K562 (cell line): ENCODE data around the gene DNPEP. TPM values are rescaled to one million over a fixed set of nuclear protein-coding genes. Genes with fewer than 3 reads are reported as not detected.

ENCODE experiments used
- ATAC-seq: fragments of 200-7000 bp; cut with Tn5 transposase; 3 replicates; pipeline ENCODE4 v1.9.1; 2020; ENCODE audit warnings: moderate library complexity
- BruUV-seq: library from RNA; stranded (reverse); fragments of 400-500 nt; replicated peaks from 2 replicates; lab custom pipeline; 2021; lab: Mats Ljungman, UMichigan
- CTCF ChIA-PET: fragments of 300-600 bp; formaldehyde crosslinking; extraction: SDS; loops from one replicate; lab custom pipeline; 2021; ENCODE audit warnings: low intra/inter-chr PET ratio; lab: Yijun Ruan, JAX
- POLR2A ChIA-PET: fragments of 300-600, 350-650 bp; sonication (Branson Sonifier 250); formaldehyde crosslinking; extraction: SDS; loops from one replicate; lab custom pipeline; 2021; ENCODE audit warnings: antibody characterized with exemption, inconsistent platforms; lab: Yijun Ruan, JAX
- DNase-seq, 4 experiments: peaks; one replicate each; pipeline versions ENCODE4 v3.0.0 to v3.0.0-alpha.2; 2011 to 2018; ENCODE audit warnings: low spot score in 3 of 4, mixed read lengths in 3 of 4; ENCODE audit errors: extremely low read depth in 1 of 4
- FAIRE-seq: peaks from 2 replicates; lab custom pipeline; 2011; peaks lifted over from hg19 to GRCh38; lab: Jason Lieb, UNC
- H2AFZ ChIP-seq: 2 replicates; pipeline ENCODE4 v1.6.0; 2011; ENCODE audit warnings: low read depth, low read length, control low read depth, inconsistent platforms
- H3K27ac ChIP-seq: fragments of 200-600 bp; 3 replicates; pipeline ENCODE4 v1.8.0; 2011; ENCODE audit warnings: low read depth, mild to moderate bottlenecking, control low read depth, inconsistent platforms, low read length, moderate library complexity, mixed read lengths; ENCODE audit errors: extremely low read depth
- H3K27me3 ChIP-seq, 2 experiments: fragments of 300-600 bp in 1 of 2; 2 replicates in 1 of 2; 3 replicates in 1 of 2; pipeline versions ENCODE4 v1.6.0 to v1.8.0; 2011; ENCODE audit warnings: inconsistent platforms in 2 of 2, low read length in 2 of 2, mild to moderate bottlenecking in 1 of 2, mixed read lengths in 1 of 2, moderate library complexity in 1 of 2; ENCODE audit not compliant: control insufficient read depth in 2 of 2, insufficient read depth in 2 of 2
- H3K36me3 ChIP-seq: fragments of 300-600 bp; 3 replicates; pipeline ENCODE4 v1.8.0; 2011; ENCODE audit warnings: mild to moderate bottlenecking, low read length, inconsistent platforms; ENCODE audit not compliant: control insufficient read depth, insufficient read depth
- H3K4me1 ChIP-seq, 2 experiments: fragments of 200-600 bp in 1 of 2; replicated peaks in 1 of 2; 2 replicates in 1 of 2; 3 replicates in 1 of 2; pipeline versions ENCODE4 v1.5.1 to v1.8.0; 2011; ENCODE audit warnings: inconsistent platforms in 2 of 2, low read length in 2 of 2, mild to moderate bottlenecking in 1 of 2, mixed read lengths in 1 of 2, moderate library complexity in 1 of 2; ENCODE audit not compliant: control insufficient read depth in 2 of 2, insufficient read depth in 2 of 2
- H3K4me2 ChIP-seq: 2 replicates; pipeline ENCODE4 v1.6.1; 2011; ENCODE audit warnings: low read length, control low read depth, inconsistent platforms, mixed read lengths; ENCODE audit not compliant: insufficient read depth
- H3K4me3 ChIP-seq: fragments of 200-600 bp; sonication (generic), shearing (Covaris generic); 2 replicates; pipeline ENCODE4 v1.5.1; 2016; ENCODE audit warnings: control low read depth, inconsistent platforms
- H3K79me2 ChIP-seq: fragments of 200-600 bp; 3 replicates; pipeline ENCODE4 v1.8.0; 2011; ENCODE audit warnings: low read length, inconsistent platforms; ENCODE audit not compliant: control insufficient read depth, insufficient read depth
- H3K9ac ChIP-seq, 2 experiments: 2 replicates each; pipeline versions ENCODE4 v1.6.0 to v1.6.1; 2011; ENCODE audit warnings: low read depth in 2 of 2, low read length in 2 of 2, control low read depth in 1 of 2, inconsistent platforms in 1 of 2, mild to moderate bottlenecking in 1 of 2, mixed read lengths in 1 of 2; ENCODE audit not compliant: insufficient read depth in 1 of 2
- H3K9me1 ChIP-seq: one replicate; pipeline ENCODE4 v1.6.0; 2011; ENCODE audit warnings: inconsistent platforms, mild to moderate bottlenecking, low read length, moderate library complexity; ENCODE audit not compliant: control insufficient read depth, insufficient read depth
- H3K9me3 ChIP-seq: replicated peaks from 2 replicates; pipeline ENCODE4 v1.5.1; 2011; ENCODE audit warnings: low read depth, low read length, inconsistent platforms; ENCODE audit not compliant: control insufficient read depth, insufficient read depth
- H4K20me1 ChIP-seq: replicated peaks from 2 replicates; pipeline ENCODE4 v1.6.1; 2011; ENCODE audit warnings: low read length, inconsistent platforms, mixed read lengths; ENCODE audit not compliant: control insufficient read depth, insufficient read depth
- GTF2E2 ChIP-seq: fragments of 200-800 bp; sonication (Bioruptor generic); IDR thresholded peaks from 2 replicates; pipeline ENCODE4 v1.6.1; 2016; ENCODE audit warnings: missing genetic modification characterization, missing compliant biosample characterization
- ILF3 ChIP-seq: fragments of 450-650 bp; IDR thresholded peaks from 2 replicates; pipeline ENCODE4 v1.6.1; 2018; ENCODE audit warnings: antibody characterized with exemption, mild to moderate bottlenecking, moderate library complexity, borderline replicate concordance
- KLF10 ChIP-seq: fragments of 250-450 bp; sonication (Bioruptor Pico); IDR thresholded peaks from 2 replicates; pipeline ENCODE4 v1.6.1; 2021; ENCODE audit warnings: matching md5 sums
- NFATC3 ChIP-seq: fragments of 450-650 bp; IDR thresholded peaks from 2 replicates; pipeline ENCODE4 v1.6.1; 2017; ENCODE audit warnings: mild to moderate bottlenecking
- NR2C2 ChIP-seq, 2 experiments: fragments of 200-800 bp in 1 of 2; sonication (Bioruptor generic) in 1 of 2; sonication (generic) in 1 of 2; formaldehyde crosslinking in 1 of 2; IDR thresholded peaks; 2 replicates each; pipeline versions ENCODE4 v1.6.1 to v1.8.0; 2016 to 2022; ENCODE audit warnings: mild to moderate bottlenecking in 1 of 2, missing compliant biosample characterization in 1 of 2, missing genetic modification characterization in 1 of 2, missing genetic modification reagents in 1 of 2
- RUNX1 ChIP-seq: sonication (generic); IDR thresholded peaks from 2 replicates; pipeline ENCODE4 v1.6.1; 2016; ENCODE audit warnings: antibody characterized with exemption, low read depth
- SRSF9 ChIP-seq: fragments of 200-400 bp; formaldehyde crosslinking; IDR thresholded peaks from 2 replicates; pipeline ENCODE4 v1.6.1; 2017; ENCODE audit warnings: low read depth, low read length, borderline replicate concordance
- TAF15 ChIP-seq: fragments of 200-400 bp; formaldehyde crosslinking; IDR thresholded peaks from 2 replicates; pipeline ENCODE4 v1.6.1; 2017; ENCODE audit warnings: mild to moderate bottlenecking, low read depth, low read length, moderate library complexity
- TBP ChIP-seq: optimal IDR thresholded peaks from 2 replicates; pipeline ENCODE3; 2011; ENCODE audit warnings: low read depth, low read length, improper control_type of control experiment
- TCF7 ChIP-seq: sonication (generic); IDR thresholded peaks from 2 replicates; pipeline ENCODE4 v1.6.1; 2016; ENCODE audit warnings: antibody characterized with exemption, borderline replicate concordance
- WGBS: fragments of 100-300 bp; shearing (Covaris generic); methylation state at CpG from one replicate; pipeline ENCODE4 v1.1.6; 2016; ENCODE audit warnings: low coverage, mixed read lengths; ENCODE audit not compliant: insufficient coverage; ENCODE audit errors: missing lambda C conversion rate; 5-methylcytosine and 5-hydroxymethylcytosine counted together
- in situ Hi-C: fragments of 300-500 bp; cut with MboI; formaldehyde crosslinking; loops from 4 replicates; pipeline ENCODE4 v1.15.0; 2018; ENCODE audit warnings: inconsistent platforms, mixed read lengths
- intact Hi-C: fragments of 100-400 bp; cut with micrococcal nuclease; formaldehyde crosslinking; loops from 2 replicates; pipeline ENCODE4 v1.14.2; 2022
- polyA plus RNA-seq, 8 experiments: library from polyadenylated mRNA; depleted of rRNA in 4 of 8; stranded (reverse) in 5 of 8; unstranded in 3 of 8; fragments of >200 nt; fragmentation: Nextera tagmentation in 2 of 8; fragmentation: Illumina TruSeq in 1 of 8; extraction: Ambion mirVana in 2 of 8; extraction: Trizol in 1 of 8; gene quantifications; 2 replicates each; pipeline versions ENCODE4 v1.2.1 to v1.2.3, GENCODE V29; 2011 to 2014; ENCODE audit warnings: inconsistent platforms in 1 of 8, missing spikeins in 1 of 8
- total RNA-seq, 7 experiments: library from RNA; depleted of rRNA in 6 of 7; stranded (reverse); fragments of >200 nt in 6 of 7; fragmentation: Illumina TruSeq in 2 of 7; extraction: Trizol in 2 of 7; gene quantifications; 2 replicates each; pipeline versions ENCODE4 v1.2.1 to v1.2.3, GENCODE V29; 2011 to 2021; ENCODE audit warnings: low replicate concordance in 1 of 7
- TF ChIP-seq, protein P1 (sequence below): sonication (generic); formaldehyde crosslinking; IDR thresholded peaks from 2 replicates; pipeline ENCODE4 v1.8.0; 2023; ENCODE audit warnings: mild to moderate bottlenecking, missing genetic modification reagents
- TF ChIP-seq, protein P2 (sequence below), 2 experiments: IDR thresholded peaks in 1 of 2; conservative IDR thresholded peaks in 1 of 2; 2 replicates each; pipeline ENCODE4 v1.6.1; 2016; ENCODE audit warnings: low read depth in 2 of 2, mild to moderate bottlenecking in 1 of 2, missing compliant biosample characterization in 1 of 2, missing genetic modification characterization in 1 of 2, moderate library complexity in 1 of 2

DNPEP gene
- total and polyA plus RNA-seq, 9 of the 15 experiments (the other 6 are each of a cell fraction or from before 2014, with no cell fraction given), result 34.6 to 71.4 (median 45.5) TPM

DNA sequence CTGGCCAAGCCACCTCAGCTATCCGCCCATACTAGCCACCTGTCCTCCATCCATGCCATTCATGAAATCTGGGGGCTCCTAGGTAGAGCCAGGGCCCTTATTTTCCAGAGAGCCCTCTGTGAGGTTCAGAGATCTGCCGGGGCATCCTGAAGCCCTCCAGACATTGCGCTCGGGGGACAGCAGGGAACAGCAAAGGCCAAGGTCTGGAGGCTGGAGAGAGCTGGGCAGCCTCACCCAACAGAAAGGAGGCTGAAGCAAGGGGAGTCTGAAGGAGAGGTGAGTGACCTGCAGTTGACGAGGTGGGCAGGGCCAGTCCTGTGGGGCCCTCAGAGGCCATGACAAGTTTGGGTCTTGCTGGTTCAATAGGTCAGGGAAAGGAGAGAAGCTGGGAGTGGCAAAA is 21.9 kb upstream of the DNPEP start:
- Histone ChIP-seq H3K36me3 (no peaks in the 10 kb centered on the region), H3K27ac (no peak overlapping the region), H3K9ac (peak overlapping the region in 1 of 2 experiments; percentile 28; a peak in 1 of 4 replicates), H4K20me1 (no peaks in the 10 kb centered on the region), H3K4me1 (peaks cover 10 to 17% of the 10 kb centered on the region in 2 experiments; a peak in 4 of 5 replicates), H3K9me1 (no peaks in the 10 kb centered on the region), H3K4me2 (no peak overlapping the region), H3K79me2 (no peaks in the 10 kb centered on the region), H3K27me3 (no peaks in the 10 kb centered on the region), H3K9me3 (peaks cover 4% of the 10 kb centered on the region), H2AFZ (no peak overlapping the region), H3K4me3 (no peak overlapping the region)
- 80% methylated on average over 4 of the region's 5 CpGs for WGBS
- ATAC-seq, result no peak
- DNase-seq, result no peak
- no peak for FAIRE-seq
- BruUV-seq, result no TSS peak
- intact Hi-C loops, result no loop called here
- ChIA-PET POLR2A (no interaction called here), CTCF (no interaction called here)
- in situ Hi-C loops, result loop anchor here (5.0 kb wide), 1 partner anchor 123 kb away; no protein-coding TSS in a partner anchor
- TF ChIP-seq GTF2E2 (no peak), RUNX1 (no peak), NR2C2 (CRISPR knock-in tag; IDR thresholded peaks at IDR 0.05) (no peak), NR2C2 (tag; IDR thresholded peaks at IDR 0.05) (no peak), ILF3 (no peak), NFATC3 (no peak), KLF10 (CRISPR knock-in tag) (no peak), SRSF9 (no peak), TBP (no peak), TAF15 (no peak), TCF7 (no peak)
- TF ChIP-seq, protein P1, sequence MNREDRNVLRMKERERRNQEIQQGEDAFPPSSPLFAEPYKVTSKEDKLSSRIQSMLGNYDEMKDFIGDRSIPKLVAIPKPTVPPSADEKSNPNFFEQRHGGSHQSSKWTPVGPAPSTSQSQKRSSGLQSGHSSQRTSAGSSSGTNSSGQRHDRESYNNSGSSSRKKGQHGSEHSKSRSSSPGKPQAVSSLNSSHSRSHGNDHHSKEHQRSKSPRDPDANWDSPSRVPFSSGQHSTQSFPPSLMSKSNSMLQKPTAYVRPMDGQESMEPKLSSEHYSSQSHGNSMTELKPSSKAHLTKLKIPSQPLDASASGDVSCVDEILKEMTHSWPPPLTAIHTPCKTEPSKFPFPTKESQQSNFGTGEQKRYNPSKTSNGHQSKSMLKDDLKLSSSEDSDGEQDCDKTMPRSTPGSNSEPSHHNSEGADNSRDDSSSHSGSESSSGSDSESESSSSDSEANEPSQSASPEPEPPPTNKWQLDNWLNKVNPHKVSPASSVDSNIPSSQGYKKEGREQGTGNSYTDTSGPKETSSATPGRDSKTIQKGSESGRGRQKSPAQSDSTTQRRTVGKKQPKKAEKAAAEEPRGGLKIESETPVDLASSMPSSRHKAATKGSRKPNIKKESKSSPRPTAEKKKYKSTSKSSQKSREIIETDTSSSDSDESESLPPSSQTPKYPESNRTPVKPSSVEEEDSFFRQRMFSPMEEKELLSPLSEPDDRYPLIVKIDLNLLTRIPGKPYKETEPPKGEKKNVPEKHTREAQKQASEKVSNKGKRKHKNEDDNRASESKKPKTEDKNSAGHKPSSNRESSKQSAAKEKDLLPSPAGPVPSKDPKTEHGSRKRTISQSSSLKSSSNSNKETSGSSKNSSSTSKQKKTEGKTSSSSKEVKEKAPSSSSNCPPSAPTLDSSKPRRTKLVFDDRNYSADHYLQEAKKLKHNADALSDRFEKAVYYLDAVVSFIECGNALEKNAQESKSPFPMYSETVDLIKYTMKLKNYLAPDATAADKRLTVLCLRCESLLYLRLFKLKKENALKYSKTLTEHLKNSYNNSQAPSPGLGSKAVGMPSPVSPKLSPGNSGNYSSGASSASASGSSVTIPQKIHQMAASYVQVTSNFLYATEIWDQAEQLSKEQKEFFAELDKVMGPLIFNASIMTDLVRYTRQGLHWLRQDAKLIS, result no peak
- TF ChIP-seq, protein P2, sequence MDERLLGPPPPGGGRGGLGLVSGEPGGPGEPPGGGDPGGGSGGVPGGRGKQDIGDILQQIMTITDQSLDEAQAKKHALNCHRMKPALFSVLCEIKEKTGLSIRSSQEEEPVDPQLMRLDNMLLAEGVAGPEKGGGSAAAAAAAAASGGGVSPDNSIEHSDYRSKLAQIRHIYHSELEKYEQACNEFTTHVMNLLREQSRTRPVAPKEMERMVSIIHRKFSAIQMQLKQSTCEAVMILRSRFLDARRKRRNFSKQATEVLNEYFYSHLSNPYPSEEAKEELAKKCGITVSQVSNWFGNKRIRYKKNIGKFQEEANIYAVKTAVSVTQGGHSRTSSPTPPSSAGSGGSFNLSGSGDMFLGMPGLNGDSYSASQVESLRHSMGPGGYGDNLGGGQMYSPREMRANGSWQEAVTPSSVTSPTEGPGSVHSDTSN (CRISPR knock-in tag; IDR thresholded peaks at IDR 0.05; ENCODE audit: low read depth), result no peak
- TF ChIP-seq, protein P2 (tag; conservative IDR thresholded peaks at IDR 0.05; ENCODE audit: low read depth), result no peak
